VCaP (cell line): ENCODE results near the gene ANXA8.
"Not testable (repeated sequence)": the region's sequence is repeated elsewhere in the genome, so short reads cannot be mapped to it uniquely, and the experiment has no call there.

Experiments
- H3K27ac ChIP-seq: fragments of 450-650 bp; 2 replicates; pipeline ENCODE4 v1.5.1; 2017

Gene ANXA8

GRCh38 chr10:47483923-47484322 is at the start of gene ANXA8:
Gene ANXA8 (minus strand): TSS chr10:47484115. CDS start chr10:47483933, 182 bp downstream.
- H3K27ac ChIP-seq, result not testable (repeated sequence)

GRCh38 chr10:47523475-47523874 is 39.6 kb upstream of the ANXA8 start, which contains the start of gene AGAP9:
Gene AGAP9 (minus strand): TSS chr10:47523638. CDS start chr10:47523526, 112 bp downstream.
- H3K27ac ChIP-seq, result not testable (repeated sequence)

GRCh38 chr10:47502313-47502712 is 18.4 kb upstream of the ANXA8 start:
- not testable (repeated sequence) for H3K27ac ChIP-seq

- H3K27ac ChIP-seq, result not testable (repeated sequence)
These were observed 10.3 kb upstream of the ANXA8 start for GRCh38 chr10:47494226-47494625.

- not testable (repeated sequence) for H3K27ac ChIP-seq
These were observed 7.7 kb upstream of the ANXA8 start, which contains the start of gene FAM25G for GRCh38 chr10:47491600-47491999. Gene FAM25G (minus strand): TSS chr10:47491700. CDS start chr10:47491674, 26 bp downstream.

- H3K27ac ChIP-seq, result not testable (repeated sequence)
These were observed 5.7 kb upstream of the ANXA8 start for GRCh38 chr10:47489630-47490029.

GRCh38 chr10:47485943-47486342 is 2.0 kb upstream of the ANXA8 start:
- not testable (repeated sequence) for H3K27ac ChIP-seq

- not testable (repeated sequence) for H3K27ac ChIP-seq
These were observed 871 bp upstream of the ANXA8 start for GRCh38 chr10:47484786-47485185.

- not testable (repeated sequence) for H3K27ac ChIP-seq
These were observed 1.5 kb downstream of the ANXA8 start for GRCh38 chr10:47482367-47482766.

- H3K27ac ChIP-seq, result not testable (repeated sequence)
These were observed 2.1 kb downstream of the ANXA8 start for GRCh38 chr10:47481768-47482181.

GRCh38 chr10:47481182-47481766 is 2.6 kb downstream of the ANXA8 start:
- not testable (repeated sequence) for H3K27ac ChIP-seq

GRCh38 chr10:47480133-47480532 is 3.8 kb downstream of the ANXA8 start:
- H3K27ac ChIP-seq, result not testable (repeated sequence)

- not testable (repeated sequence) for H3K27ac ChIP-seq
These were observed 5.8 kb downstream of the ANXA8 start for GRCh38 chr10:47478114-47478513.

GRCh38 chr10:47477078-47477477 is 6.8 kb downstream of the ANXA8 start:
- not testable (repeated sequence) for H3K27ac ChIP-seq

GRCh38 chr10:47475101-47475500 is 8.8 kb downstream of the ANXA8 start:
- not testable (repeated sequence) for H3K27ac ChIP-seq

GRCh38 chr10:47473516-47473915 is 10.4 kb downstream of the ANXA8 start:
- H3K27ac ChIP-seq, result not testable (repeated sequence)

- not testable (repeated sequence) for H3K27ac ChIP-seq
These were observed 11.3 kb downstream of the ANXA8 start for GRCh38 chr10:47472647-47473046.

GRCh38 chr10:47472072-47472471 is 11.8 kb downstream of the ANXA8 start:
- not testable (repeated sequence) for H3K27ac ChIP-seq

GRCh38 chr10:47468731-47469528 is 15.0 kb downstream of the ANXA8 start:
- not testable (repeated sequence) for H3K27ac ChIP-seq

- H3K27ac ChIP-seq, result not testable (repeated sequence)
These were observed 16.0 kb downstream of the ANXA8 start for GRCh38 chr10:47467957-47468356.

GRCh38 chr10:47467458-47467857 is 16.5 kb downstream of the ANXA8 start:
- H3K27ac ChIP-seq, result not testable (repeated sequence)

- not testable (repeated sequence) for H3K27ac ChIP-seq
These were observed 18.5 kb downstream of the ANXA8 start for GRCh38 chr10:47465216-47465917.
